SK-N-SH (cell line): ENCODE measurements around the gene SMPD3. TPM values are rescaled to one million over a fixed set of nuclear protein-coding genes. Genes with fewer than 3 reads are reported as not detected.
A peak's percentile ranks its signal among the peaks of the same experiment; 100 is the strongest.

Source experiments
- CTCF ChIA-PET: fragments of 300-600, 350-600 bp; formaldehyde crosslinking; extraction: SDS; loops from one replicate; lab custom pipeline; 2021; lab: Yijun Ruan, JAX
- POLR2A ChIA-PET: fragments of 350-600 bp; sonication (Branson Sonifier 250); formaldehyde crosslinking; extraction: SDS; loops from one replicate; lab custom pipeline; 2020; ENCODE audit warnings: antibody characterized with exemption, inconsistent platforms; lab: Yijun Ruan, JAX
- DNase-seq: peaks from one replicate; pipeline ENCODE4 v3.0.0; 2012
- H2AFZ ChIP-seq: fragments of 200-600 bp; sonication (generic); 2 replicates; pipeline ENCODE4 v1.8.1; 2016; ENCODE audit warnings: antibody characterized with exemption, mild to moderate bottlenecking, low read depth
- H3F3A ChIP-seq: fragments of 200-600 bp; sonication (generic); replicated peaks from 2 replicates; pipeline ENCODE3; 2016; ENCODE audit warnings: antibody characterized with exemption, mild to moderate bottlenecking; ENCODE audit not compliant: insufficient read depth
- H3K27ac ChIP-seq, 2 experiments: fragments of 200-500 bp in 1 of 2; fragments of 200-600 bp in 1 of 2; sonication (Bioruptor generic) in 1 of 2; sonication (generic), shearing (Covaris generic) in 1 of 2; 2 replicates each; pipeline versions ENCODE4 v1.5.1 to v1.6.1; 2014 to 2016; ENCODE audit warnings: low read depth in 2 of 2, inconsistent platforms in 1 of 2, low read length in 1 of 2, mild to moderate bottlenecking in 1 of 2, mixed read lengths in 1 of 2
- H3K27me3 ChIP-seq: fragments of 200-600 bp; sonication (generic), shearing (Covaris generic); 2 replicates; pipeline ENCODE4 v1.6.1; 2016; ENCODE audit warnings: mixed run types; ENCODE audit not compliant: insufficient read depth
- H3K36me3 ChIP-seq, 2 experiments: fragments of 200-500 bp in 1 of 2; fragments of 200-600 bp in 1 of 2; sonication (Bioruptor generic) in 1 of 2; sonication (generic) in 1 of 2; replicated peaks in 1 of 2; 2 replicates each; pipeline versions ENCODE3 to v1.5.1; 2014 to 2016; ENCODE audit warnings: low read length in 1 of 2, mild to moderate bottlenecking in 1 of 2; ENCODE audit not compliant: insufficient read depth in 2 of 2, control insufficient read depth in 1 of 2
- H3K4me1 ChIP-seq, 2 experiments: fragments of 200-500 bp in 1 of 2; fragments of 200-600 bp in 1 of 2; sonication (Bioruptor generic) in 1 of 2; sonication (generic), shearing (Covaris generic) in 1 of 2; 2 replicates each; pipeline versions ENCODE4 v1.5.1 to v1.6.1; 2014 to 2016; ENCODE audit warnings: low read depth in 1 of 2, low read length in 1 of 2, mixed run types in 1 of 2; ENCODE audit not compliant: insufficient read depth in 2 of 2, control insufficient read depth in 1 of 2
- H3K4me2 ChIP-seq: fragments of 200-600 bp; sonication (generic), shearing (Covaris generic); 2 replicates; pipeline ENCODE4 v1.6.1; 2017; ENCODE audit warnings: mixed run types
- H3K4me3 ChIP-seq, 2 experiments: fragments of 200-500 bp in 1 of 2; fragments of 200-600 bp in 1 of 2; sonication (Bioruptor generic) in 1 of 2; sonication (generic), shearing (Covaris generic) in 1 of 2; 2 replicates each; pipeline versions ENCODE4 v1.5.1 to v1.8.1; 2014 to 2016; ENCODE audit warnings: low read depth in 2 of 2, inconsistent platforms in 1 of 2, low read length in 1 of 2, mild to moderate bottlenecking in 1 of 2, mixed read lengths in 1 of 2, moderate library complexity in 1 of 2
- H3K79me2 ChIP-seq: fragments of 200-600 bp; sonication (generic); 2 replicates; pipeline ENCODE4 v1.8.1; 2017; ENCODE audit warnings: mild to moderate bottlenecking; ENCODE audit not compliant: insufficient read depth
- H3K9ac ChIP-seq: fragments of 200-600 bp; sonication (generic); 2 replicates; pipeline ENCODE4 v1.6.1; 2017; ENCODE audit warnings: mixed run types
- H3K9me2 ChIP-seq: fragments of 200-600 bp; sonication (generic); 2 replicates; pipeline ENCODE4 v1.6.1; 2017; ENCODE audit warnings: mixed run types
- H3K9me3 ChIP-seq: fragments of 200-600 bp; sonication (generic); 2 replicates; pipeline ENCODE4 v1.6.1; 2017; ENCODE audit warnings: mixed run types, mild to moderate bottlenecking, moderate library complexity
- H4K20me1 ChIP-seq: fragments of 200-600 bp; sonication (generic); 2 replicates; pipeline ENCODE4 v1.6.1; 2017; ENCODE audit warnings: mild to moderate bottlenecking, mixed run types; ENCODE audit not compliant: insufficient read depth
- CHD2 ChIP-seq: fragments of 150-350 bp; IDR thresholded peaks from 2 replicates; pipeline ENCODE4 v1.6.1; 2018; ENCODE audit warnings: low read length; ENCODE audit not compliant: partially characterized antibody
- CTCF ChIP-seq: fragments of 200-600 bp; sonication (generic); IDR thresholded peaks from 2 replicates; pipeline ENCODE4 v1.6.1; 2017; ENCODE audit warnings: antibody characterized with exemption, mild to moderate bottlenecking, moderate library complexity
- ELF1 ChIP-seq: IDR thresholded peaks from 2 replicates; pipeline ENCODE4 v1.4.0; 2012
- EP300 ChIP-seq, 2 experiments: IDR thresholded peaks; 2 replicates each; pipeline versions ENCODE4 v1.4.0 to v1.6.1; 2012; ENCODE audit warnings: borderline replicate concordance in 1 of 2, low read depth in 1 of 2, low read length in 1 of 2
- EZH2phosphoT487 ChIP-seq: fragments of 200-600 bp; sonication (generic); IDR thresholded peaks from 2 replicates; pipeline ENCODE4 v1.6.1; 2017; ENCODE audit warnings: low read depth, mixed run types, mild to moderate bottlenecking, antibody characterized with exemption, moderate library complexity, borderline replicate concordance
- FOXJ3 ChIP-seq: sonication (generic); formaldehyde crosslinking; IDR thresholded peaks from 2 replicates; pipeline ENCODE4 v1.5.1; 2020; ENCODE audit warnings: mild to moderate bottlenecking, missing genetic modification reagents
- GABPA ChIP-seq: IDR thresholded peaks from 2 replicates; pipeline ENCODE4 v1.4.0; 2012; ENCODE audit warnings: low read depth, mild to moderate bottlenecking
- GATA2 ChIP-seq: sonication (generic); formaldehyde crosslinking; IDR thresholded peaks from 2 replicates; pipeline ENCODE4 v1.5.0; 2020; ENCODE audit warnings: mild to moderate bottlenecking, missing genetic modification reagents
- IRF3 ChIP-seq: fragments of 150-350 bp; IDR thresholded peaks from 2 replicates; pipeline ENCODE4 v1.6.1; 2016; ENCODE audit warnings: mild to moderate bottlenecking, low read depth, low read length
- JUND ChIP-seq: IDR thresholded peaks from 2 replicates; pipeline ENCODE4 v1.4.0; 2012
- MXI1 ChIP-seq: IDR thresholded peaks from 2 replicates; pipeline ENCODE4 v1.6.1; 2012; ENCODE audit warnings: mild to moderate bottlenecking, low read depth, low read length, improper control_type of control experiment
- NFIC ChIP-seq: IDR thresholded peaks from 2 replicates; pipeline ENCODE4 v1.4.0; 2012; ENCODE audit warnings: borderline replicate concordance
- POLR2AphosphoS5 ChIP-seq: IDR thresholded peaks from 2 replicates; pipeline ENCODE4 v1.6.1; 2012; ENCODE audit warnings: low read depth, low read length
- RFX5 ChIP-seq: IDR thresholded peaks from 2 replicates; pipeline ENCODE4 v1.6.1; 2012; ENCODE audit warnings: mild to moderate bottlenecking, improper control_type of control experiment, low read length
- SIN3A ChIP-seq: IDR thresholded peaks from 2 replicates; pipeline ENCODE4 v1.6.1; 2012; ENCODE audit warnings: low read depth, mild to moderate bottlenecking, low read length, moderate library complexity, borderline replicate concordance
- YY1 ChIP-seq: IDR thresholded peaks from 2 replicates; pipeline ENCODE4 v1.4.0; 2012; ENCODE audit warnings: low read depth, mild to moderate bottlenecking
- WGBS: methylation state at CpG from one replicate; pipeline ENCODE4 v1.1.6; 2017; ENCODE audit warnings: low lambda C conversion rate; 5-methylcytosine and 5-hydroxymethylcytosine counted together
- polyA plus RNA-seq, 3 experiments: library from polyadenylated mRNA; depleted of rRNA; stranded (reverse); fragments of >200 nt; gene quantifications; 2 replicates each; pipeline ENCODE4 v1.2.3, GENCODE V29; 2012
- TF ChIP-seq, protein P1 (sequence below): IDR thresholded peaks from 2 replicates; pipeline ENCODE4; 2012
- TF ChIP-seq, protein P2 (sequence below): IDR thresholded peaks from 2 replicates; pipeline ENCODE4 v1.4.0; 2012; ENCODE audit warnings: low read depth, borderline replicate concordance
- TF ChIP-seq, protein P3 (sequence below): IDR thresholded peaks from 2 replicates; pipeline ENCODE4 v1.6.1; 2012; ENCODE audit warnings: mild to moderate bottlenecking, low read depth, low read length, moderate library complexity
- TF ChIP-seq, protein P4 (sequence below): IDR thresholded peaks from 2 replicates; pipeline ENCODE4 v1.4.0; 2012; ENCODE audit warnings: low read depth

Gene SMPD3
- polyA plus RNA-seq, 1 of the 3 experiments (the other 2 are of a cell fraction) = 0.38 TPM

DNA sequence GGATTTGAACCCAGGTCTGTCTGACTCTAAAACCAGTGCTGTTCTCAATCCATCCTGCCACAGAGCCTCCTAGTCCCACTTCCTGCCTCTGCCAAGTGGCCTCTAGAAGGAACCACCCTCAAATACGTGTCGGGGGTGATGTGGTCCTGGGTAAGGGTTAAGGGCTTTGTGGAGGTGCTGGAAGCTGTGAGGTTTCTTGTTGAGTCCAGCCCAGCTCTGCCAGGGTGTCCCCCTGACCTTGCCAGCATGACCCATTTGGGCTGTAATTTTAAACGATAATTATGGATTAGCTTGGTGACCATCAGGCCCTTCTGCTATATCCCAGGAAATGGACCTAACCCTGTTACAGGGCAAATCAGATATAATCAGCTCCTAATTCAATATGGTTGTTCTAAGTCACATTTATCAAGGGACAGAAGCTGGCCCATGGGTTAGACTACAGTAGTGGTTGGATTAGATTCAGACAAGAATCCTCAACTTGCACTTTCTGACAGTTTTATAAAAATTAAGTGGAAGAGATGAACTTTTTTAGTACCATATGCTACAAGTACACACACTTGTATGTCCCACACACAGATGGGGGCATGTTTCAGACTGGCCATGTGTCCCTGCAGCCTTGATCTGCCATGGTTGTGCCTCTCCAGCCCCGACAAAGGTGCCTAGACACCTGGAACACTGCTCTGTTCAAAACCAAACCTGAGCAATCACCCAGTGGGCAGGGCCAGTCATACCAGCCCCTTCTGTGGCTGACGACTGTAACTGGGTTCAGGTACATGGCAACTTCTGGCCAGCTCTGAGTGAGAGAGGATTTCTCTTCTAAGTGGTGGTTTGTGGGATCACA, 48.0 kb downstream of the SMPD3 start:
- Histone ChIP-seq H3K36me3 (no peaks in the 10 kb centered on the region), H3K9ac (no peak overlapping the region), H4K20me1 (no peaks in the 10 kb centered on the region), H3K4me1 (peaks cover 0 to 16% of the 10 kb centered on the region in 2 experiments; a peak in 1 of 4 replicates), H3K4me3 (no peak overlapping the region), H2AFZ (no peak overlapping the region), H3K9me2 (no peaks in the 10 kb centered on the region), H3K27me3 (no peaks in the 10 kb centered on the region; the same call in 1 of the 2 replicates), H3F3A (peaks cover 4% of the 10 kb centered on the region), H3K27ac (peak overlapping the region in 1 of 2 experiments; percentile 67; a peak in 1 of 4 replicates), H3K9me3 (no peaks in the 10 kb centered on the region), H3K79me2 (no peaks in the 10 kb centered on the region), H3K4me2 (no peak overlapping the region)
- ChIA-PET CTCF (interaction anchor here (0.6 to 2.6 kb wide), 14 partner anchors 12 to 120 kb away, joined by 3 to 15 read pairs (median 3); no protein-coding TSS in a partner anchor), POLR2A (no interaction called here)
- no peak for DNase-seq
- 57% methylated on average over 5 of the region's 5 CpGs for WGBS
- TF ChIP-seq RFX5 = no peak
- peak; percentile 58 for TF ChIP-seq GATA2 (CRISPR knock-in tag)
- TF ChIP-seq, protein P1, sequence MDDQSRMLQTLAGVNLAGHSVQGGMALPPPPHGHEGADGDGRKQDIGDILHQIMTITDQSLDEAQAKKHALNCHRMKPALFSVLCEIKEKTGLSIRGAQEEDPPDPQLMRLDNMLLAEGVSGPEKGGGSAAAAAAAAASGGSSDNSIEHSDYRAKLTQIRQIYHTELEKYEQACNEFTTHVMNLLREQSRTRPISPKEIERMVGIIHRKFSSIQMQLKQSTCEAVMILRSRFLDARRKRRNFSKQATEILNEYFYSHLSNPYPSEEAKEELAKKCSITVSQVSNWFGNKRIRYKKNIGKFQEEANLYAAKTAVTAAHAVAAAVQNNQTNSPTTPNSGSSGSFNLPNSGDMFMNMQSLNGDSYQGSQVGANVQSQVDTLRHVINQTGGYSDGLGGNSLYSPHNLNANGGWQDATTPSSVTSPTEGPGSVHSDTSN = no peak
- no peak for TF ChIP-seq IRF3
- TF ChIP-seq GABPA = no peak
- TF ChIP-seq SIN3A = no peak
- TF ChIP-seq NFIC = no peak
- TF ChIP-seq FOXJ3 (CRISPR knock-in tag) = no peak
- peak; percentile 19; the same call in 1 of the 2 replicates for TF ChIP-seq MXI1
- TF ChIP-seq JUND = no peak
- no peak for TF ChIP-seq EZH2phosphoT487
- TF ChIP-seq, protein P2, sequence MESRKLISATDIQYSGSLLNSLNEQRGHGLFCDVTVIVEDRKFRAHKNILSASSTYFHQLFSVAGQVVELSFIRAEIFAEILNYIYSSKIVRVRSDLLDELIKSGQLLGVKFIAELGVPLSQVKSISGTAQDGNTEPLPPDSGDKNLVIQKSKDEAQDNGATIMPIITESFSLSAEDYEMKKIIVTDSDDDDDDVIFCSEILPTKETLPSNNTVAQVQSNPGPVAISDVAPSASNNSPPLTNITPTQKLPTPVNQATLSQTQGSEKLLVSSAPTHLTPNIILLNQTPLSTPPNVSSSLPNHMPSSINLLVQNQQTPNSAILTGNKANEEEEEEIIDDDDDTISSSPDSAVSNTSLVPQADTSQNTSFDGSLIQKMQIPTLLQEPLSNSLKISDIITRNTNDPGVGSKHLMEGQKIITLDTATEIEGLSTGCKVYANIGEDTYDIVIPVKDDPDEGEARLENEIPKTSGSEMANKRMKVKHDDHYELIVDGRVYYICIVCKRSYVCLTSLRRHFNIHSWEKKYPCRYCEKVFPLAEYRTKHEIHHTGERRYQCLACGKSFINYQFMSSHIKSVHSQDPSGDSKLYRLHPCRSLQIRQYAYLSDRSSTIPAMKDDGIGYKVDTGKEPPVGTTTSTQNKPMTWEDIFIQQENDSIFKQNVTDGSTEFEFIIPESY = no peak
- TF ChIP-seq CTCF = no peak
- TF ChIP-seq, protein P3, sequence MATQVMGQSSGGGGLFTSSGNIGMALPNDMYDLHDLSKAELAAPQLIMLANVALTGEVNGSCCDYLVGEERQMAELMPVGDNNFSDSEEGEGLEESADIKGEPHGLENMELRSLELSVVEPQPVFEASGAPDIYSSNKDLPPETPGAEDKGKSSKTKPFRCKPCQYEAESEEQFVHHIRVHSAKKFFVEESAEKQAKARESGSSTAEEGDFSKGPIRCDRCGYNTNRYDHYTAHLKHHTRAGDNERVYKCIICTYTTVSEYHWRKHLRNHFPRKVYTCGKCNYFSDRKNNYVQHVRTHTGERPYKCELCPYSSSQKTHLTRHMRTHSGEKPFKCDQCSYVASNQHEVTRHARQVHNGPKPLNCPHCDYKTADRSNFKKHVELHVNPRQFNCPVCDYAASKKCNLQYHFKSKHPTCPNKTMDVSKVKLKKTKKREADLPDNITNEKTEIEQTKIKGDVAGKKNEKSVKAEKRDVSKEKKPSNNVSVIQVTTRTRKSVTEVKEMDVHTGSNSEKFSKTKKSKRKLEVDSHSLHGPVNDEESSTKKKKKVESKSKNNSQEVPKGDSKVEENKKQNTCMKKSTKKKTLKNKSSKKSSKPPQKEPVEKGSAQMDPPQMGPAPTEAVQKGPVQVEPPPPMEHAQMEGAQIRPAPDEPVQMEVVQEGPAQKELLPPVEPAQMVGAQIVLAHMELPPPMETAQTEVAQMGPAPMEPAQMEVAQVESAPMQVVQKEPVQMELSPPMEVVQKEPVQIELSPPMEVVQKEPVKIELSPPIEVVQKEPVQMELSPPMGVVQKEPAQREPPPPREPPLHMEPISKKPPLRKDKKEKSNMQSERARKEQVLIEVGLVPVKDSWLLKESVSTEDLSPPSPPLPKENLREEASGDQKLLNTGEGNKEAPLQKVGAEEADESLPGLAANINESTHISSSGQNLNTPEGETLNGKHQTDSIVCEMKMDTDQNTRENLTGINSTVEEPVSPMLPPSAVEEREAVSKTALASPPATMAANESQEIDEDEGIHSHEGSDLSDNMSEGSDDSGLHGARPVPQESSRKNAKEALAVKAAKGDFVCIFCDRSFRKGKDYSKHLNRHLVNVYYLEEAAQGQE = no peak
- no peak for TF ChIP-seq POLR2AphosphoS5
- TF ChIP-seq YY1 = no peak
- TF ChIP-seq, protein P4, sequence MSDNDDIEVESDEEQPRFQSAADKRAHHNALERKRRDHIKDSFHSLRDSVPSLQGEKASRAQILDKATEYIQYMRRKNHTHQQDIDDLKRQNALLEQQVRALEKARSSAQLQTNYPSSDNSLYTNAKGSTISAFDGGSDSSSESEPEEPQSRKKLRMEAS = no peak
- peak; percentile 20 for TF ChIP-seq CHD2
- no peak for TF ChIP-seq ELF1
- TF ChIP-seq EP300 (IDR thresholded peaks at IDR 0.05; ENCODE audit: borderline replicate concordance in 1 of 2, low read depth in 1 of 2, low read length in 1 of 2) = peak in 1 of 2 experiments; percentile 70; a peak in 1 of 4 replicates
